ENCODE results near the gene OPN3. TPM values are rescaled to one million over a fixed set of nuclear protein-coding genes. Genes with fewer than 3 reads are reported as not detected.

The OPN3 gene
- total and polyA plus RNA-seq, 2 donors (not counting 3 experiments of a cell fraction or from before 2014, with no cell fraction given): 16.1 to 23.9 TPM

DNA sequence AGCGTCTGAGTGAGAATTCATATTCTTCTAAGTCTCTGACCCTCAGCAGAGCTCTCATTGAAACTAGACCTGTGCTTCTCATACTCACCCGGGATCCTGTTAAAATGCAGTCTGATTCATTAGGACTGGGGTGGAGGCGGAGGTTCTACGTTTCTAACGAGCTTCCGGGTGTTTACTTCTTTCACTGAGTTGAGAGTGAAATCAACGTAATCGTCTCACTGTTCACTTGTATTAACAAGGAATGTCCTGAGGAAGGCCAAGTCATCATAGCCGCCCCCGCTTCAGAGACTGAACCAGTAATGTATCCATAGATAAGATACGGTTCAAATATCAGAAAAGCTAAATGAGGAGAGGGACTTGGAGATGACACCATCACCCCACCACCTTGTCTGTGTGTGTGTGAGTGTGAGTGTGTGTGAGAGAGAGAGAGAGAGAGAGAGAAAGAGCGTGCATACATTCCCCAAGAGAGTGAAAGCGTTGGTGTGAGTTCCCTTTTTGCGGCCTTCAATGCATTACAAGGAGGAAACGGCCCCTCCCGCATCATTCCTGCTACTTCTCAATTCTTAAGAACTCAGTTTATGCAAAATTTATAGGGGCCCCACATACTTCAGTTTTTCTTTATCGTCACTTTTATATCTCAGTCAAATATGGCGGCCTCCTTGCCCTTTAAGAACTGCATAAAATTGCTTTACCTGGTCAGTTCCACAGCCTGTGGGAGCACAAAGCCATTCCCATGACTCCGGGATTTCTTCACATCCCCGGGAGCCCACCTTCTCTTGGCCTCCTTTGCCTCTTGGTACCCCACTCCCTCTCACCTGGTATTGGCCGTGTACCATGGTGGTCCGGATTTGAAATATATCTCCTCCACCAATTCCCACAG lies 88.2 kb downstream of the OPN3 start:
- no peak for DNase-seq (ENCODE audit: low read depth, low spot score)
- no peaks in the 10 kb centered on the region for H3K79me2 ChIP-seq (ENCODE audit: control insufficient read depth, insufficient read depth, low read length)
- no peak overlapping the region for H3K9ac ChIP-seq (replicated peaks; ENCODE audit: extremely low read depth, insufficient read depth, low read length)
- no peak for FAIRE-seq
- no peaks in the 10 kb centered on the region for H3K9me3 ChIP-seq (replicated peaks; ENCODE audit: control insufficient read depth, insufficient read depth, low read length)
- no peaks in the 10 kb centered on the region for H3K9me1 ChIP-seq (replicated peaks; ENCODE audit: control insufficient read depth, extremely low read depth, insufficient read depth, low read length)
- intact Hi-C loops (cut with micrococcal nuclease) (no loop called here), dilution Hi-C loops (cut with MboI; ENCODE audit: extremely low pct_ligation_motif_present, low sequenced_read_pairs) (no loop called here)
- no peaks in the 10 kb centered on the region for H3K27me3 ChIP-seq (ENCODE audit: control insufficient read depth in 2 of 2, insufficient read depth in 2 of 2, low read length in 2 of 2)
- H3K4me2 ChIP-seq (ENCODE audit: insufficient read depth, low read length): no peak overlapping the region
- no peaks in the 10 kb centered on the region for H4K20me1 ChIP-seq (replicated peaks; ENCODE audit: control insufficient read depth, extremely low read depth, insufficient read depth, low read length)
- TF ChIP-seq, protein P1, sequence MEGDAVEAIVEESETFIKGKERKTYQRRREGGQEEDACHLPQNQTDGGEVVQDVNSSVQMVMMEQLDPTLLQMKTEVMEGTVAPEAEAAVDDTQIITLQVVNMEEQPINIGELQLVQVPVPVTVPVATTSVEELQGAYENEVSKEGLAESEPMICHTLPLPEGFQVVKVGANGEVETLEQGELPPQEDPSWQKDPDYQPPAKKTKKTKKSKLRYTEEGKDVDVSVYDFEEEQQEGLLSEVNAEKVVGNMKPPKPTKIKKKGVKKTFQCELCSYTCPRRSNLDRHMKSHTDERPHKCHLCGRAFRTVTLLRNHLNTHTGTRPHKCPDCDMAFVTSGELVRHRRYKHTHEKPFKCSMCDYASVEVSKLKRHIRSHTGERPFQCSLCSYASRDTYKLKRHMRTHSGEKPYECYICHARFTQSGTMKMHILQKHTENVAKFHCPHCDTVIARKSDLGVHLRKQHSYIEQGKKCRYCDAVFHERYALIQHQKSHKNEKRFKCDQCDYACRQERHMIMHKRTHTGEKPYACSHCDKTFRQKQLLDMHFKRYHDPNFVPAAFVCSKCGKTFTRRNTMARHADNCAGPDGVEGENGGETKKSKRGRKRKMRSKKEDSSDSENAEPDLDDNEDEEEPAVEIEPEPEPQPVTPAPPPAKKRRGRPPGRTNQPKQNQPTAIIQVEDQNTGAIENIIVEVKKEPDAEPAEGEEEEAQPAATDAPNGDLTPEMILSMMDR (IDR thresholded peaks at IDR 0.05; ENCODE audit: extremely low read depth in 1 of 2, insufficient read depth in 1 of 2, low read depth in 1 of 2, low read length in 2 of 2): no peak
- TF ChIP-seq EZH2 (IDR thresholded peaks at IDR 0.05; ENCODE audit: borderline replicate concordance, low read depth, low read length, severe bottlenecking) (no peak), MYC (IDR thresholded peaks at IDR 0.05; ENCODE audit: low read depth, low read length) (no peak), JUN (IDR thresholded peaks at IDR 0.05; ENCODE audit: borderline replicate concordance, insufficient read depth, insufficient read length, low read depth) (no peak), FOS (IDR thresholded peaks at IDR 0.05; ENCODE audit: borderline replicate concordance, insufficient read depth, low read length) (no peak), GATA2 (IDR thresholded peaks at IDR 0.05; ENCODE audit: insufficient read depth, insufficient read length, low read depth, low read length) (no peak), POLR2AphosphoS5 (IDR thresholded peaks at IDR 0.05; ENCODE audit: insufficient read depth, low read depth, low read length) (no peak), POLR2A (IDR thresholded peaks at IDR 0.05; ENCODE audit: low read depth, low read length) (no peak)
- TF ChIP-seq, protein P2, sequence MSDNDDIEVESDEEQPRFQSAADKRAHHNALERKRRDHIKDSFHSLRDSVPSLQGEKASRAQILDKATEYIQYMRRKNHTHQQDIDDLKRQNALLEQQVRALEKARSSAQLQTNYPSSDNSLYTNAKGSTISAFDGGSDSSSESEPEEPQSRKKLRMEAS (IDR thresholded peaks at IDR 0.05; ENCODE audit: insufficient read depth, insufficient read length): no peak
- H3K4me3 ChIP-seq (replicated peaks in 1 of 3; ENCODE audit: insufficient read depth in 1 of 3, low read depth in 1 of 3, low read length in 3 of 3): no peak overlapping the region
- no peaks in the 10 kb centered on the region for H3K4me1 ChIP-seq (ENCODE audit: control insufficient read depth, extremely low read depth, insufficient read depth, low read length)
- ChIA-PET POLR2A (no interaction called here), CTCF (no interaction called here)
- no peak overlapping the region for H2AFZ ChIP-seq (ENCODE audit: low read depth, low read length)
- BruUV-seq (replicated peaks): no TSS peak
- H3K27ac ChIP-seq (ENCODE audit: insufficient read depth, low read depth, low read length): no peak overlapping the region
- no peaks in the 10 kb centered on the region for H3K36me3 ChIP-seq (ENCODE audit: control insufficient read depth in 2 of 2, extremely low read depth in 1 of 2, insufficient read depth in 2 of 2, low read length in 2 of 2)
